Measurements from ENCODE around the gene CTNNA3. TPM values are rescaled to one million over a fixed set of nuclear protein-coding genes. Genes with fewer than 3 reads are reported as not detected.

CTNNA3 gene
- total RNA-seq, 1 experiment from 2014 or later, result not detected

- DNase-seq (ENCODE audit: low read depth), result no peak
Measured at GRCh38 chr10:66538908-66539307, 1157.1 kb downstream of the CTNNA3 start.

- DNase-seq (ENCODE audit: low read depth), result no peak
Measured at GRCh38 chr10:66538371-66538770, 1157.6 kb downstream of the CTNNA3 start.

GRCh38 chr10:66537186-66537585, 1158.8 kb downstream of the CTNNA3 start:
- DNase-seq (ENCODE audit: low read depth), result no peak

- no peak for DNase-seq (ENCODE audit: low read depth)
Measured at GRCh38 chr10:66535439-66535838, 1160.6 kb downstream of the CTNNA3 start.

- DNase-seq (ENCODE audit: low read depth), result no peak
Measured at GRCh38 chr10:66534866-66535265, 1161.1 kb downstream of the CTNNA3 start.

GRCh38 chr10:66521506-66521905, 1174.5 kb downstream of the CTNNA3 start:
- no peak for DNase-seq (ENCODE audit: low read depth)

GRCh38 chr10:66519616-66520015, 1176.4 kb downstream of the CTNNA3 start:
- no peak for DNase-seq (ENCODE audit: low read depth)

GRCh38 chr10:66514666-66515065, 1181.3 kb downstream of the CTNNA3 start:
- DNase-seq (ENCODE audit: low read depth), result no peak

GRCh38 chr10:66513504-66513903, 1182.5 kb downstream of the CTNNA3 start:
- no peak for DNase-seq (ENCODE audit: low read depth)

GRCh38 chr10:66505003-66505657, 1190.9 kb downstream of the CTNNA3 start:
- DNase-seq (ENCODE audit: low read depth), result no peak

- no peak for DNase-seq (ENCODE audit: low read depth)
Measured at GRCh38 chr10:66501356-66501755, 1194.6 kb downstream of the CTNNA3 start.

GRCh38 chr10:66483966-66484365, 1212.0 kb downstream of the CTNNA3 start:
- no peak for DNase-seq (ENCODE audit: low read depth)

- no peak for DNase-seq (ENCODE audit: low read depth)
Measured at GRCh38 chr10:66472156-66472555, 1223.8 kb downstream of the CTNNA3 start.

- DNase-seq (ENCODE audit: low read depth), result no peak
Measured at GRCh38 chr10:66467042-66467441, 1229.0 kb downstream of the CTNNA3 start.

- no peak for DNase-seq (ENCODE audit: low read depth)
Measured at GRCh38 chr10:66466622-66467021, 1229.4 kb downstream of the CTNNA3 start.

- DNase-seq (ENCODE audit: low read depth), result no peak
Measured at GRCh38 chr10:66463611-66464010, 1232.4 kb downstream of the CTNNA3 start.

GRCh38 chr10:66457629-66458028, 1238.4 kb downstream of the CTNNA3 start:
- no peak for DNase-seq (ENCODE audit: low read depth)

- no peak for DNase-seq (ENCODE audit: low read depth)
Measured at GRCh38 chr10:66455304-66455703, 1240.7 kb downstream of the CTNNA3 start.

GRCh38 chr10:66440568-66440967, 1255.4 kb downstream of the CTNNA3 start:
- DNase-seq (ENCODE audit: low read depth), result no peak

GRCh38 chr10:66414943-66415342, 1281.1 kb downstream of the CTNNA3 start:
- DNase-seq (ENCODE audit: low read depth), result no peak

GRCh38 chr10:66405566-66405965, 1290.4 kb downstream of the CTNNA3 start:
- no peak for DNase-seq (ENCODE audit: low read depth)

- DNase-seq (ENCODE audit: low read depth), result no peak
Measured at GRCh38 chr10:66398669-66399068, 1297.3 kb downstream of the CTNNA3 start.

GRCh38 chr10:66394342-66395063, 1301.5 kb downstream of the CTNNA3 start:
- no peak for DNase-seq (ENCODE audit: low read depth)

- DNase-seq (ENCODE audit: low read depth), result no peak
Measured at GRCh38 chr10:66390926-66391325, 1305.1 kb downstream of the CTNNA3 start.
